Measurements from ENCODE around the gene EXOC6B. TPM values are rescaled to one million over a fixed set of nuclear protein-coding genes. Genes with fewer than 3 reads are reported as not detected.

EXOC6B gene
- total RNA-seq, 1 experiment from 2014 or later, result 34.3 TPM

GRCh38 chr2:72340665-72341064, 485.2 kb downstream of the EXOC6B start:
- Histone ChIP-seq H3K4me1 (replicated peaks; ENCODE audit: insufficient read depth) (no peaks in the 10 kb centered on the region), H3K79me2 (ENCODE audit: low read depth) (no peaks in the 10 kb centered on the region), H3K4me2 (no peak overlapping the region), H3K36me3 (ENCODE audit: low read depth) (no peaks in the 10 kb centered on the region), H3F3A (ENCODE audit: insufficient read depth, low read depth) (no peaks in the 10 kb centered on the region), H3K9me2 (ENCODE audit: insufficient read depth) (no peaks in the 10 kb centered on the region), H3K4me3 (no peak overlapping the region), H4K20me1 (ENCODE audit: insufficient read depth) (no peaks in the 10 kb centered on the region; the same call in 1 of the 2 replicates), H3K9me3 (ENCODE audit: insufficient read depth, low read depth) (no peaks in the 10 kb centered on the region), H2AFZ (no peak overlapping the region), H3K27ac (no peak overlapping the region), H3K27me3 (ENCODE audit: insufficient read depth, low read depth) (no peaks in the 10 kb centered on the region)
- intact Hi-C loops (cut with micrococcal nuclease; ENCODE audit: unreplicated experiment), result no loop called here
- CTCF ChIA-PET, result no interaction called here
- TF ChIP-seq EZH2 (IDR thresholded peaks at IDR 0.05; ENCODE audit: low read depth) (no peak), CTCF (conservative IDR thresholded peaks at IDR 0.05) (no peak)
- POLR2A ChIA-PET (ENCODE audit: unreplicated experiment), result interaction anchor here (0.7 kb wide), 1 partner anchor 8 kb away, joined by 5 read pairs; no protein-coding TSS in a partner anchor
- BruUV-seq (replicated peaks), result no TSS peak
- no peak for DNase-seq

GRCh38 chr2:72338076-72338475, 487.8 kb downstream of the EXOC6B start:
- Histone ChIP-seq H3K79me2 (ENCODE audit: low read depth) (no peaks in the 10 kb centered on the region), H3K27ac (no peak overlapping the region), H3K27me3 (ENCODE audit: insufficient read depth, low read depth) (no peaks in the 10 kb centered on the region), H3K4me1 (replicated peaks; ENCODE audit: insufficient read depth) (no peaks in the 10 kb centered on the region), H2AFZ (no peak overlapping the region), H3K36me3 (ENCODE audit: low read depth) (no peaks in the 10 kb centered on the region), H3K4me3 (no peak overlapping the region), H3F3A (ENCODE audit: insufficient read depth, low read depth) (no peaks in the 10 kb centered on the region), H3K4me2 (no peak overlapping the region), H3K9me3 (ENCODE audit: insufficient read depth, low read depth) (no peaks in the 10 kb centered on the region), H3K9me2 (ENCODE audit: insufficient read depth) (no peaks in the 10 kb centered on the region), H4K20me1 (ENCODE audit: insufficient read depth) (no peaks in the 10 kb centered on the region; the same call in 1 of the 2 replicates)
- BruUV-seq (replicated peaks), result no TSS peak
- CTCF ChIA-PET, result no interaction called here
- TF ChIP-seq CTCF (conservative IDR thresholded peaks at IDR 0.05), result no peak
- no peak for TF ChIP-seq EZH2 (IDR thresholded peaks at IDR 0.05; ENCODE audit: low read depth)
- POLR2A ChIA-PET (ENCODE audit: unreplicated experiment), result no interaction called here
- intact Hi-C loops (cut with micrococcal nuclease; ENCODE audit: unreplicated experiment), result no loop called here
- DNase-seq, result no peak

GRCh38 chr2:72332720-72333119, 493.1 kb downstream of the EXOC6B start:
- ChIA-PET POLR2A (ENCODE audit: unreplicated experiment) (no interaction called here), CTCF (no interaction called here)
- no TSS peak for BruUV-seq (replicated peaks)
- no peak for DNase-seq
- Histone ChIP-seq H4K20me1 (ENCODE audit: insufficient read depth) (no peaks in the 10 kb centered on the region), H3F3A (ENCODE audit: insufficient read depth, low read depth) (no peaks in the 10 kb centered on the region), H3K36me3 (ENCODE audit: low read depth) (0 out of 2 replicates have a peak, but pooled peaks cover 7% of the 10 kb centered on the region), H3K9me3 (ENCODE audit: insufficient read depth, low read depth) (no peaks in the 10 kb centered on the region; the same call in none of the 2 replicates), H3K27me3 (ENCODE audit: insufficient read depth, low read depth) (no peaks in the 10 kb centered on the region), H3K4me1 (replicated peaks; ENCODE audit: insufficient read depth) (no peaks in the 10 kb centered on the region), H2AFZ (no peak overlapping the region), H3K4me3 (no peak overlapping the region), H3K4me2 (no peak overlapping the region), H3K9me2 (ENCODE audit: insufficient read depth) (no peaks in the 10 kb centered on the region), H3K27ac (no peak overlapping the region), H3K79me2 (ENCODE audit: low read depth) (no peaks in the 10 kb centered on the region)
- intact Hi-C loops (cut with micrococcal nuclease; ENCODE audit: unreplicated experiment), result no loop called here
- no peak for TF ChIP-seq CTCF (conservative IDR thresholded peaks at IDR 0.05)
- no peak for TF ChIP-seq EZH2 (IDR thresholded peaks at IDR 0.05; ENCODE audit: low read depth)
